Measurements from ENCODE around the gene ATG2A.

ATG2A gene

DNA sequence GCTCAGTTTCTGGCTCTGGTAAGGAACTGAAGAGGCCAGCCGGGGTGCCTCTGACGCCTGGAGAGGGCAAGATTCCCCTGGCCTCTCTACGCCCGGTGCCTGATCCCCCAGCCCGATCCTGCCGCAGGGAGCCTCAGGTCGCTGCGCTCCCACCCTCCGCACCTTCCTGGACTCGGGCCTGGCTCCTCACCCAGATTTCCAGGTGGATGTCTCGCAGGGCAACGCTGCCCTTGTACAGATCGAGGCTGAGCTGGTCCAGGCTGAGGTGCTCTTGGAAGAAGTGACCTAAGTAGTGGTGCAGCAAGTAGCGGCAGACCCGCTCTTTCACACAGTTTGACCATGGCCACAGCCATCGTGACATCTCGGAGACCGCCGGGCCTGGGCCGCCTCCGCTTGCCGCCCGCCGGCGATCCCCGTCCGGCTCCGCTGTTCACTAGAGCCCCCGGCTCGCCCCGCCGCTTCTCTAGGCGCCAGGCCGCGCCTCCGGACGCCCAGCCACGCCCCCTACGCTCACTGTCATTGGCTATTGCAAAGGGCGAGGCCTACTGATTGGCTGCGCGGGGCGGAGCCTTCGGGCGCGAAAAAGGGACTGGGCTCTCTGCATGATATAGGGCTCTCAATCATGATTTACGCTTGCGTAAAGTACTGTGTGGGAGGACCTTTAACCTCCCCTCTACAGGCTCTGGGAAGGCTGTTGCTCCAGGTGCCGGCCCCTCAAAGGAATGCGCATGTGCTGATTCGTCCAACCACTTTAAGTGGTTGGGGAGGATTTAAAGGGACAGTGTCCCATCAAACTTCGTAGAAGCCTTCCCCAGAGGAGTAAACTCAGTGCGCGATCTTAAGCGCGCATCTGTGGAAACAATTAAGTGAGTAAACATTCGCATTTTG is at the start of gene ATG2A:
ATG2A (minus strand) TSS at position 435 of the 888 bp plus-strand sequence; CDS start at position 361, 74 bp downstream.
- ATAC-seq (peak; percentile 99), DNase-seq (peak; percentile 99)

DNA sequence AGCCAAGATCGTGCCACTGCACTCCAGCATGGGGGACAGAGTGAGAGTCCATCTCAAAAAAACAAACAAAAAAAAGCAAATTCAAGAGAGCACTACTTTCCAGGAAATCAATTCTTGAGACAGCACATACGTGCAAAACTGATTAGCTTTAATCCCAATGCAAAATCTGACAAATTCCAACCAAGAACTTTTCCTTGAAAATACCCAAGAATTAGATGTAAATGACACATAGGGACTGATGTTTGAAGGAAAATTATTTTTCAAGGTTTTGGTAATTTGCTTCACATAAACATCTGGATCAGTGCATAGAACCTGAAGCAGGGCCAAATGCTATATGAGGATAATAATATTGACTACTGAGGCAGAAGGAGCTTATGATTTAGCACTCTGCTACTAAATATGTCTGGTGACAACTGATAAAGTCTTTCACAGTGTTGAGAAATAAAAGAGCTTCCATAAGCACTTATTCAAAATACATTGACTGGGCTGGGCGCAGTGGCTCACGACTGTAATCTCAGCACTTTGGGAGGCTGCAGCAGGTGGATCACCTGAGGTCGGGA is 46.1 kb upstream of the ATG2A start:
- DNase-seq = no peak
- no peak for ATAC-seq

DNA sequence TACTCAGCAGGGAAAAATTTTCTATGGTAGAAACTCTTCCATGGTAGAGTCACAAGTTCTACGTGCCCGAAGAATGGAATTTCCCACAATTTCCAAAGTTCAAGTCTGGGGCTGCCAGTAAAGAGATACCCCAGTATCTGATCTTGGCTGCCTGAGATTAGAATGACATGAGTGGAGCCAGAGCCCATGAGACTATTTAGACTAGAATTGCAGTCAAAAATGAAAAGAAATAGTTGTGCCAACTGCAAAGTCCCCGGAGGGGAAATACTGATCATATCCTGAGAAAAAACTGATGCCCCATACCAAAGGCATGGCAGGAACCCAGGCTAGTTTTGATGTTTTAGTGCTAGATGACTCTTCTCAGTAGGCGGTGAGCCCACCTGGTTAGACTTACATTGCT is 43.7 kb upstream of the ATG2A start:
- ATAC-seq (no peak), DNase-seq (no peak)

DNA sequence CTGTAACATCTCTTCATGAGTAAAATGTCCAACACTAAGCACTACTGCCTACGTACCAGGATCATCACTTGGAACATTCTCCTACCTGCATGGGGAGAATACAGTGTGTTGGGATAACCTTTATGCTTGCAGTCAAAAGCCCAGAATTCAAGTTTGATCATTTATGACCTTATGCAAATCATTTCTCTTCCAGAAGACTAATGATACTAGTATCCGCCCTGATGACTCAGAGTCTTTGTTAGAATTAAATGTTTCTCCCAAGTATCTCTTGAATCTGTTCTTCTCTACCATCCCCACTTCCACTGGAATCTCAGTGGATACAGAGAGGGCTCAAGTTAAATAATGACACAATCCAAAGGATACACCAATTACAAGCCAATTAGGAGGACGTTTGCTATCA is 42.5 kb upstream of the ATG2A start:
- DNase-seq = no peak
- ATAC-seq = no peak

DNA sequence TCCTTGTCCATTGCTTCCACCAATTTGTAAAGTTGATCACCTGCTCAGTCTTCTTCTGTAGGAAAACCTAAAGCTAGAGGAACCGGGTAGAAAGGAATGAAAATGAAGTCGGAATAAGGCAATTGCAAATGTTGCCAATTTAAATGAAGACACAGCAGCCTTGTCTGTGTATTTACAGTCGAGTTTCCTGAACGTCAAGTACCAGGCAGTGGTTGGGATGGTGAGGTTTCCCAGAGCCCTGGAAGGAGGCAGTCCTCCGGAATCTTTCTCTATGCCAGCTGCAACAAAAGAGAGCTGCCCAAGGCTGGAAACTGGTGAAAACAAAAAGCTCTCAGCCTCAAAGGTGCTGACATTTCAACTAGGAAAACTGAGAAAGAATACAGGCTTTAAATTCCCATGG is 37.2 kb upstream of the ATG2A start:
- DNase-seq (no peak), ATAC-seq (no peak)

DNA sequence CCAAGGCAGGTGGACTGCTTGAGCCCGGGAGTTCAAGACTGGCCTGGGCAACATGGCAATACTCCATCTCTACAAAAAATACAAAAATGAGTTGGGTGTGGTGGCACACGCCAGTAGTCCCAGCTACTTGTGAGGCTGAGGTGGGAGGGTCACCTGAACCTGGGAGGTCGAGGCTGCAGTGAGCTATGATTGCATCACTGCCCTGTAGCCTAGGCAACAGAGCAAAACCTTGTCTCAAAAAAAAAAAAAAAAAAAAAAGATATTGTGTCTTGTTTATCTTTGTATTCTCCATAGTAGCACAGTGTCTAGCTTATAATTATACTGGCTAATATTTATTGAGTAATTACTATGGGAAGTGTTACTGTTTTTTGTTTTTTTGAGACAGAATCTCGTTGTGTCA is 34.5 kb upstream of the ATG2A start:
- no peak for ATAC-seq
- no peak for DNase-seq

DNA sequence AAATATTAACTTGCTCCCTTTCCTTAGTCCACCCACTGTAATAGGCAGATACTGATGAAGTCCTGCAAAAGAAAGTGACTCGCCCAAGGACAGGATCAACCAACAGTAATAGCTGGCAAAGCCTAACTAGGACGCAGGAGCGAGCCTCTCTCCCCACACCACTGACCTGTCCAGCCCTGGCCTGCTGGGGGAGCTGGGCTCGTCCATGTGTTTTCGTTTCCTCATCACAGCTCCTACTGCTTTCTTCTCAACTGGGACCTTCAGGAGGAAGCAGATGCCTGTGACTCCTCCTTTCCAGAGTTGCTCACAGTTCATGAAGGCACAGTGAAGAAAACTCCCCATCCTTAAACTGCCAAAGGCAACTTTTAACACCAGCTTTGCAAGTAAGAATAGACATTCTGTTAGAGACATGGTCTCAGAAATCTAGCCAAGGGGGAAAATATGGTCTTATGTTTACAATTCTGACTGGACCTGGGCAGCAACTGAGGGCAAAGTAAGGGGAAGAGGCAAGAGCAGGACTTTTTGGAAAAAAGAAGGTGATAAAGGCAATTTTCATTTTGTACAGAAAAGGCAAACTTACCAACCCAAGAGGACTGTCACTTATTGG is 30.3 kb upstream of the ATG2A start:
- no peak for ATAC-seq

DNA sequence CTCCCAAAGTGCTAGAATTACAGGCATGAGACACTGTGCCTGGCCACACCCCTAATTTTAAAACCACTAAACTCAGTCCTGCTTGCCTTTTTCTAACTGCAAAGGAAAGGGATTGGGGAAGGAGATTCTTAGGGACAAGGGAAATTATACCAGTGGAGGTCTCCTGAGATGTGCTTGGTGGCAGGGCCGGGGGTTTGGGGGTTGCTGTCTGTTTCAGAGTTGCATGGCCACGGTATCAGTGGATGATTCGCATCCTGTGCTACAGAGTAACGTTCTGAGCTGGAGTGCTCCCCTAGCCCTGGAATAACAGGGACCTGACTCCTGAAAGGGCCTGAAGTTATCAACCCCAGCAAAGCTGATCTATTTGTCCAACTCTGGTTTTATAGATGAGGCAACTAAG is 19.5 kb upstream of the ATG2A start:
- DNase-seq (no peak), ATAC-seq (no peak)

More for the DNA sequence above, 30.3 kb upstream of the ATG2A start:
- DNase-seq = no peak

DNA sequence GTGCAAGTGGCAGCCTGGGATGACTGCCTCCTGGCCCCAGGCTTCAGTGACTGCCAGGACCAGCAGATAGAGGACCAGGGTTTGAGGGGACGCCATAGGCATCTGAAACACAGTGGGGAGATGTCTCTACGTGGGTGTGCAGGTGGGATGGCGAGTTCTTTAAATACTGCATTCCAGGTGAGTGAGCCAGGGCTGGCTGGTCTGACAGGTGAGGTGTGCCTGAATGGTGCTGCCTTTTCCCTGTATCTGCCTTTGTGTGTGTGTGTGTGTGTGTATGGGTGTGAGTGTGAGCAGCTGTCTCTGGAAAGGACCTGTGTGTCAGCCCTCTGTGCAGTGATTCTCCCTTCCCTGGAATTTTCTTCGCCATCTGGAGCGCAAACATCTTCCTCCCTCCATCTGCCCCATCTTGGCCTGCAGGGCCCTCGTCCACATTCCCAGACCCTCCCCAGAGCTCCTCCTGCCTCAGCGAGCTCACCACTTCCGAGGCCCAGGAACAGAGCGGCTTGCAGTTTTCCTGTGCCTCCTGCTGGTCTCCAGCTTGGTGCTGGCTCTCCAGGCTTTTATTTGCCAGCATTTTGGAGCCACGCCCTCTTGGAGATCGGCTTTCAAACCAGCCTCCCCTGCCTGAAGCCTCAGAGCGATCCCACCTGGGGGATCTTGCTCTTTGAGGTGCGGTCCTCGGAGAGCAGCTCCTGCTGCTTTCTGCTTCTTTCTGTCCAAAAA is 18.5 kb upstream of the ATG2A start, which contains the start of gene GPHA2:
GPHA2 (minus strand) TSS at position 535 of the 723 bp plus-strand sequence; CDS start at position 102, 433 bp downstream.
- no peak for ATAC-seq
- no peak for DNase-seq

DNA sequence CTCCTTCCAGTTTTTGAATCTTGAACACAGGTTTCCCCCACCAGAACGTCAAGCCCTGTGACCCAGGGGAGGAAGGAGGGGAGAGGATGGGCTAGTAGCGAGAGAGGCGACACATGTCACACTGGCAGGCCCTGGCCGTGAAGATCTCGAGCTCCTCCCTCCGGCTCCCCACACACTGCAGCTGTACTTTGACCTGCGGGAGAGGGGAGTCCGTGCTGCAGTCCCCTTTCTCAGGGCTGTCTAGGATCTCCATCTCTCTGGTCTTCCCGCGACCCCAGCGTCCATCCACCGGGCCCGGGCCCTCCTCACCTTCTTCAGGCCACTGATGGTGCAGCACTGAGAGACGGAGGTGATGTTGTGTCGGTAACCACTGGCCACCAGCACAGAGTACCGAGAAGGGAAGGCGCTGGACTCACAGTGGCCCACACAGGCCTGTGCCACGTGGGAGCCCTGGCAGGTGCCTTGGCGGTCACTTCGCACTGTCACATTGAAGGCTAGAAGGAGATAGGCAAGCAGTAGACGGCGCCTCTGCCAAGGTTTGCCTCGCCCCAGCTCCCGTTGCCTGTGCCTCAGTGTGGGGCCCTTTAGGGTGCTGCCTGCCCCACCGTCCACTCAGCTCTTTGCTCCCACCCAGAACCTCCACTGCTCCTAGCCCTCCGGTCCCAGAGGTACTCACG is 17.8 kb upstream of the ATG2A start:
- DNase-seq = no peak
- ATAC-seq = no peak

DNA sequence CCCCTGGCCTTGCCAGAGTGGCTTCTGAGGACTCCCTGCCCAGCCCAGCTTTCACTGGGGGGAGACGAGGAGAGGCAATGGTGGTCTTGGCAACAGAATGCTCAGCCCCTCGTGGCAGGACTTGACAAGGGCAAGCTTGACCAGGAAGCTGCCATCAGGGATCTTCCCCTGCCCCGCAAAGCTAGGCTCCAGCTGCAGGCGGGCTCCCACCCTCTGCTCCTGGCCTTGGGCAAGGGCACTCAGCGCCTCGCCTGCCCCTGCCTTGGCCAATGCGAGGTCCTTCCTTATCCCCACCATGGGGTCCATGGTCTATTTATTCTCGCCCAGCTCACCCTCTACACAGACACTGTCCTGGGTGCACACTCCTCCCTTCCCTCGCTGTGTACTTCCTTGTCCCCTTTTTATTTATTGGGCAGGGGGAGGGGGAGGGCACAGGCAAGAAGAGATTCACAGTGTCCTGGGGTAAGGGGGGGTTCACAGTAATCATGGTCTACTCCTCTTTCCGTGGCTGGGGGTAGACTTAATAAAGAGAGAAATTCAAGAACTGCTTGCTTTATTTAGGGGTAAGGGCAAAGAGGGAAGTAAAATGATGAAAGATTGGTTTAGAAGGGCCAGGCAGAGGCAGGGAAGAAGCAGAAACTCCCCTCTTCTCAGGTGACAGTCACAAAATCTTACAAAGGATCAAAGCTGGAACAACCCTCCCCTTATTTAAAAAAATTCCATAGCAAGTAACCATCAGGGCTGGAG is 17.1 kb upstream of the ATG2A start:
- no peak for DNase-seq

DNA sequence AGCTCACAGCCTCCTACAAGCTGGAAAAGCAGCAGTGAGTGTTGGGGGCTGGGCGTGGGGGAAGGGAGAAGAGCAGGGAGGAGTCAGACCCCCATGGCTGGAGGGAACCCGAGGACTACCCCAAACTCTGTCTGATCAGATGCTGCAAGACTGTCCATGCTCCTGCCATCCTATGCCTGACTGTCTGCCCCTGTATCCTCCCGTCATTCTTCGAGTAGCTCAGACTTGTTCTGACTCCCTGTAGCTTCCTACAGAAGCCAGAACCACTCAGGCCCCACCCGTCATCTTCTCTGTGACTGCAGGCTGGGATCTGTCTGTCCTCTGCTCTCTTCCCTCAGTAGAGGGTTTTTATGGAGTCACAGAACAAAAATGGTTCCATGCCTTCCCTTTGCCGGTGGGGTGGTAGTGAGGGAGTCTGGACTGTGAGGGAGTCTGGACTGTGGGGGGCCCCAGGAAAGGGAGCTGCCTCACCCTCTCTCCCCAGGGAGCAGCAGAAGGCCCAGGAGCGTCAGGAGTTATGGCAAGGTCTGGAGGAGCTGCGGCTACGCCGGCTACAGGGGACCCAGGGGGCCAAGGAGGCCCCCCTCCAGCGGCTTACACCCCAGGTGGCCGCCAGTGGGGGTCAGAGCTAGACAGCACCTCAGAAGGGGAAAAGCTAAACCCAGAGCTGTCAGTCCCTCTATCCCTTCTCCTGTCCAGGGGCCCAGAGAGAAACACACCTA is 16.4 kb upstream of the ATG2A start:
- DNase-seq = no peak
- no peak for ATAC-seq

More for the DNA sequence above, 17.1 kb upstream of the ATG2A start:
- no peak for ATAC-seq

DNA sequence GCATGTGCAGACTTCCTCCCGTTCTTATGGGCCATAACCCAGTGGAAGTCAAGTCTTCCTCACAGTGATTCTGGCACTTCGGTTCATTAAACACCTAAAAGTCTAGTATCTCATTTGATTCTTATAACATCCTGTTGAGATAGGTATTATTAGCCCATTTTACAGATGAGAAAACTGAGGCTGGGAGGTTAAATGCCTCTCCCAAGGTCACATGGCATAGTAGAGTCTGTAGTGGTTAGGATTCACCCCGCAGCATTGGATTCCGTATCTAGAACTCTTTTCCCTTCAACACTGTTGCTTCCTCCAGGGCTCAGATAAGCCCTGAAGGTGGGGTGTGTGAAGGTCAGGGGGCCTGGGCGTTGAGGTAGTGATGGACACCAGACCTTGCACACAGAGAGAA is 15.3 kb upstream of the ATG2A start:
- ATAC-seq (no peak), DNase-seq (no peak)

DNA sequence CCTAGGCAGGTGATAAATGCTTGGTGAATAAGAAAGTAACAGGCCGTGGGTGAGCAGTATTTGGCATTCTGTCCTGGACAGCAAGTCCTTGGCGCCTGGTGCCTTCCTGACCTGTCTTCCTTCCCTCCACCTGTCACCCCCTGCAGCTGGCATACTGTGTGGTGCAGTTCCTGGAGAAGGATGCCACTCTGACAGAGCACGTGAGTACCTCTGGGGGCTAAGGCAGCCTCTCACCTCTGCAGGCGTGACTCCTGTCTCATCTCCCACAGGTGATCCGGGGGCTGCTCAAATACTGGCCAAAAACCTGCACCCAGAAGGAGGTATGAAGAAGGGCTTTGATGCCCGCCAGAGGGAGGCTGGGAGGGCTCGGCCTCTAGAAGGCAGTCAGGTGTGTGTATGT is 14.3 kb upstream of the ATG2A start:
- ATAC-seq (no peak), DNase-seq (no peak)

DNA sequence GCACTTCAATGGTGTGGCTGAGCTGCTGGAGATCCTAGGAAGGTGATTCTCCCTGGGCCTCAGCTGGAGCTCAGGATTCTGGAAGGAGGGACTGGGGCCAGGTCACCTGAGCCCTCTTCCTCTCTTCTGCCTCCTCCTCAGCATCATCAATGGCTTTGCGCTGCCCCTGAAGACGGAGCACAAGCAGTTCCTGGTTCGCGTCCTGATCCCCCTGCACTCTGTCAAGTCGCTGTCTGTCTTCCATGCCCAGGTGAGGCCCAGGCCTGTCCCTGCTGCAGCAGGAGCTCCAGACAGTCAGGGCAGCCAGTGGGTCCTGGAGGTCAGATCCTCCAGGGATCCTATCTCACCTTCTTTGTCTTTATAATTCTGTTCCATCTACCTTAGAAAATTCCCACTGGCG is 13.3 kb upstream of the ATG2A start:
- no peak for ATAC-seq
- no peak for DNase-seq

DNA sequence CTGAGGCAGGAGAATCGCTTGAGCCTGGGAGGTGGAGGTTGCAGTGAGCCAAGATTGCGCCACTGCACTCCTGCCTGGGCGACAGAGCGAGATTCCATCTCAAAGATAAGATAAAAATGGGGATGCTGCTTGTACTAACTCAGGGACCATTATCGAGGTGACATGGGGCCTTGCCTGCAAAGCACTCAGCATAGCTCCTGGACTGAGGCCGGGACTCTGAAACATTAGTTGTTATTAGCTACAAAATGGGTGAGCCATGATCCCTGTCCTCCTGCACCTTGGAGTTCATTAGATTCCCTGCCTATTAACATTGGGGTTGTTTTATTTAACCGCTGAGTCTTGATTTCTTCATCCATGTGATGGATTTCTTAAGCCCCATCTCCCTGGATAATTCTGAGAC is 12.6 kb upstream of the ATG2A start:
- no peak for ATAC-seq
- DNase-seq = no peak

DNA sequence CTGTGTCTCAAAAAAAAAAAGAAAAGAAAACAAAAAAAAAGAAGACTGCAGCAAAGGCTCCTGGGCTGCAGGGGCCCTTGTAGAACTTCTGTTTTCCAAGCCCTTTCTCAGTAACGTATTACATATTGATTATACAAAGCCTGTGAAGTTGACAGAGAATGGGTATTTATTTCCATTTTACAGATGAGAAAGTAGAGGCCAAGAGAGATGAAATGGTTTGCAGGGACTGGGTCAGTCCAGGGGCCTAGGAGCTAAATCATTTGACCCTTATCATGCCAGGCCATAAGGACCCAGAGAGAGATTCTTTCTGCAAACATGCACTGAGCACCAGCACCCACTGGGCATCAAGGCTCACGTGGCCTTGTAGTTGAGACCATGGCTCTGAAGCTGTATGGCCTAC is 11.9 kb upstream of the ATG2A start:
- ATAC-seq (no peak), DNase-seq (no peak)

DNA sequence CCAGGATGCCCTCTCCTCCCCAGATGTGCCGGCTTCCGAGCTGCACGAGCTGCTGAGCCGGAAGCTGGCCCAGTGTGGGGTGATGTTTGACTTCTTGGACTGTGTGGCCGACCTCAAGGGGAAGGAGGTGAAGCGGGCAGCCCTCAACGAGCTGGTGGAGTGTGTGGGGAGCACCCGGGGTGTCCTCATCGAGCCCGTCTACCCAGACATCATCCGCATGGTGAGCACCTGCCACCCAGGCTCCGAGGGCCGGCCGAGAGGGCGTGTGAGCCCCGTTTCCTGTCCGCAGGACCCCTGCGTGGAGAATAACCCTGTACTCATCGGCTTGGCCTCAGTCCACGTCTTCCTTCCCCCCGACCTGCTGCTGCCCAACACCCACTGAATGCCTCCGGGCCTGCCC is 9.7 kb upstream of the ATG2A start:
- ATAC-seq = no peak
- DNase-seq = no peak

DNA sequence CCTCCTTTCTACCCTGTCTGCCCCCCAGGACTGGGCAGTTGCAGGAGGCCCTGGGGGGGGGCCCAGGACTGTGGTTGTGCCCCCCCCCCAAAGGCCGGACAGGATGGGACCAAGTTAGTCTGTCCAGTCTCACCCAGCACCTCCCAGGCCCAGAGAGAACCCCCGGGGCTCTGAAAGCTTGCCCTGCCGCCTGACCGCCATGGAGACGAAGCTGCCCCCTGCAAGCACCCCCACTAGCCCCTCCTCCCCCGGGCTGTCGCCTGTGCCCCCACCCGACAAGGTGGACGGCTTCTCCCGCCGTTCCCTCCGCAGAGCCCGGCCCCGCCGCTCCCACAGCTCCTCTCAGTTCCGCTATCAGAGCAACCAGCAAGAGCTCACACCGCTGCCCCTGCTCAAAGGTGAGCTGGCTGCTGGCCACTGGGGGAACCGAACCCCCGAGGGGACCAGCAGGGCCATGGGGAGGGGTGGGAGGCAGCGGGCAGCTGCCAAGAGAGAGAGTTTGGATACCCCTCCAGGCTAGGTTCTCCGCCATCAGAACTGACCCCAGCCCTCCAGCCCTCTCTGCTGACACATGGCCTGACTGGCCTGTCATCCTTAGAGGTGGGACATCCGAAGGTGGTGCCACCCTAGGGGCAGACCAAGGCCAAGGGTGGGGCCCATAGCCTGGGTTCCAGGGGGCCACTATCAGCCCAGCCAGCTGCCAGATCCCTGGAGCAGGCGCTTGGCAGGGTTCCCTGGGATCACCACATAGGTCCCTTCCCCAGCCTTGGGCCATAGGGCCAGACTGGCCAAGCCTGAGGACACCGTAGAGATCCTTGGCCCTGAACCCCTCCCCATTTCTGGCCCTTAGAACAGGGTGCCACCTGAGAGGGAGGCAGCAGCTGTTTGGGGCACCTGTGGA is 8.8 kb upstream of the ATG2A start:
- DNase-seq (no peak), ATAC-seq (no peak)

DNA sequence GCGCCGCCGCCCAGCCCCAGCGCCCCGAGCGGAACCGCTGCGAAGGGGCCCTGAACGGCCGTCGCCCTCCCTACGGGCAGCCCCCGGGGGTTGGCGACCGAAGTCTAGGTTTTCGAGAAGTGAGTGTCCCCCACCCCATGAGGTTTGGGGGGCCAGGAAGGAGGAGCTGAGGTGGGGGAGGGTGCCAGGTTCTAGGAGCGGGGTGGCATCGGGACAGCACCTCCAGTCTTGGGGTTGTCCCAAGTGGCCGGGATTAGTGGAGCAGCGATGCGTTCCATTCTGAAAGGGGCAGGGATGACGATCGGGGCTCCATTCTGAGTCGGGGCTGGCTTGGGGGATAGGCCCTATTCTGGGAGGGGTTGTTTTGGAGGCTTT is 7.9 kb upstream of the ATG2A start:
- no peak for ATAC-seq
- DNase-seq = peak; percentile 31

Measured in stimulated activated naive CD8-positive, alpha-beta T cell treated with anti-CD3 and anti-CD28 coated beads, Interleukin-15, Interleukin-2, amounts not matched to agents 100 U/mL and 50 U/mL, for 24 hours (primary cell).